CD4-positive, alpha-beta T cell treated with Interleukin-15 for 4 hours (primary cell): Measurements from ENCODE around the gene COL4A6.

Source experiments
- DNase-seq: peaks from one replicate; pipeline ENCODE4 v3.0.0-alpha.2; 2020; ENCODE audit warnings: low spot score

The COL4A6 gene

DNA sequence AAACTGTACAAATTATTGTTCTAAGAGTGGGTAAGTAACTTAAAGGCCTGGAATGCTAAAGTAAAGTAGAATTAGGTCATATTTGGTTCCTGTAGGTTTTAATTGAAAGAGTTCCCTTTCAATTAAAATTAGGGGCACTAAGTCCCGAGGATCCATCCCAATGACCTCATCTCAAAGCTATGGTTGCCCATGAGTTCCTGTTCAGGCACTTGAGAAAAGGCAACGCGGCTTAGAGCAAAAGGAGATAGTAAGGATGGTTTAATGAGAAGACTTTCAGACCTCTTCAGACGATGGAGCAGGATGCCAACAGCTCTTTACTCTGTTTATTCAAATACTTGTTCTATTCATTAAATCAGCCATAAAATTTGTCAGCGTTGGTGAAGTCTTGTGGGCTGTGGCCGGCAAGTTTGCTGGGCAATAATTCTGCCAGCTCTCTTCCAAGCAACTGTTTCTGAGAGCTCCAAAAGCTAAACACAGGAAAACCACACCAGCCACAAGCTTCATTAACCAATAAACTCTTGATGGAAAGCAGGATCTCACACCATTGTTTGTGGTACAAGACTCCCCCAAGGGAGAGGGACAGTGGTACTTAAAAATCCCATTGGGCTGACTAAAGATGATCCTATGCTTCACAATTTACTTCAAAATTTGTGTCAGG lies 167.4 kb downstream of the COL4A6 start:
- no peak for DNase-seq

DNA sequence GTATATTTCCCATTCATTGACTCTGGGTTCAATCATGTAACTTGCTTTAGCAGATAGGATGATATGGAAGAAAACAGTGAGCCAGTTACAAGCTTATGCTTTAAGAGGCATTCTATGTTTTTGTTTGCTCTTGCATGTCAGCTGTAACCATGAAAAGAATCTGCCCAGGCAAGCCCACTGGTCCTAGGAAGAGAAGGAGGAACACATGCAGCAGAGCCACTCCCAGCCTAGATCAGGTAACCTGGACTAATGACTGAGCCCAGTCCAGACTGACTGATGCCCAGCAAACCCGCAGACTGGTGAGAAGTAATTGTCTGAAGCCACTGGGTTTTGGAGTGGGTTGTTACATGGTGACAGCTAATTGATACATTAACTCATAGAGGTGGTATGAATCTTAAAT lies 167.9 kb downstream of the COL4A6 start:
- no peak for DNase-seq

DNA sequence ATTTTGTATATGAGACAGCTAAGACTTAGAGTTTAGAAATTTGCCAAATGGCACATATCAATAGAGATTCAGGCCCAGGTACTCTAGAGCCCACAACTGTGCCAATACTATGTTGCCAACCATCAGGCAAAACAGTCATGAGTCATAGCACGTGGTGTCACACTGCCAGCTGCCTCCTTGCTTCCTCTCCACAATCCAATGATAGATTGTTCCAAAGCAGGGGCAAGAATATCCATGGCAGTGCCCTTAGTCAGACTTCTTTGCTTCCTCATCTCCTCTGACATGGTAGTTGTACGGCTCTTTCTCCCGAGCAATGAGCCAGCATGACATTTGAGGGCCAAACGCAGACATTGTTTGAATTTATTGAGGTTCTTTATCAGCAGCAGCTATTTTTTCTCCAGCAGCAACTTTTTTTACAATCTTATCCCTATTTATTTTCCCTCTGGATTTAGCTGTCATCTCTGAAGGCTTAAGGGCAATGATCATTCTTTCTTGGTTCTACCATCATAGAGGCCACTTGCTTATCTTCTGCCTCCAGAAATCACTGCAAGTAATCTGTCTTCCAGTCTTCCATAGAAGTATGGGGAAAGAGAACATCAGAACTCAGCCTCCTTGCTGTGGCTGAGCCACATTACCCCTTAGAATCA lies 169.7 kb downstream of the COL4A6 start:
- DNase-seq, result no peak

DNA sequence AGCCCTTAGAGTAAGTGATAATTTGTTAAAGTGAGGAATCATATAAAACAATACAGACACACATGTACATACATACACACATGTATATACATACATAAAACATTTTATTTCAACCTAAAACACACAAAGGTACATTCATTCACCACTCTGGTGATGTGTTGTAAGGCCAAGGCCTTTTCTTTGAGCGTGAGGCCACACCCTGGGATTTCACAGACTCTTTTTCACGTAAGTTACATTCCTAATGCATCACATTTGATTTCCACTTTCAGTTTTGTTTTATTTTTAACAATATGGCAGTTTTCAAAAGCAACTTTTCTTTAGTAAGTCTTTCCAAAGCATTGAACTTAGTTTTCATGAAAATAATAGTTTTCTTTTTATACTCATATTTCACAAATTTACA lies 170.7 kb downstream of the COL4A6 start:
- DNase-seq, result no peak

DNA sequence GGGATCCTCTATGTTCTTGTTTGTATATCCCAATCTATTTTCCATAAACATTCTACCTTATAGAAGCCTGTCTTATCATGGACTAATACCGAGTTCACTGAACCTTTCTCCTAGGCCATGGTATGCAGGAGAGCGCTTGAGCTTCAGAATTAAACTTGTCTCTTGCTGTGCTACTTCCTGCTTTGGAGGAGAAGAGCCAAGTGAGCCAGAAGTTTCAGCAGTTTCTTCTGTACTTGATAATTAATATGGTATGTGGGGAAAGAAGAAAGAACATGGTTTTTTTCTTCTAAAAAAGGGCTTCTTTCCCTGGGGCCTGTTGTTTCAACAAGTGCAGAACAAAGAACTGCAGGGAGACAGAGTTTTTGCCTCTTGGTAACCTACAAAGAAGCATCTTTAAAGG lies 173.8 kb downstream of the COL4A6 start:
- DNase-seq, result no peak

DNA sequence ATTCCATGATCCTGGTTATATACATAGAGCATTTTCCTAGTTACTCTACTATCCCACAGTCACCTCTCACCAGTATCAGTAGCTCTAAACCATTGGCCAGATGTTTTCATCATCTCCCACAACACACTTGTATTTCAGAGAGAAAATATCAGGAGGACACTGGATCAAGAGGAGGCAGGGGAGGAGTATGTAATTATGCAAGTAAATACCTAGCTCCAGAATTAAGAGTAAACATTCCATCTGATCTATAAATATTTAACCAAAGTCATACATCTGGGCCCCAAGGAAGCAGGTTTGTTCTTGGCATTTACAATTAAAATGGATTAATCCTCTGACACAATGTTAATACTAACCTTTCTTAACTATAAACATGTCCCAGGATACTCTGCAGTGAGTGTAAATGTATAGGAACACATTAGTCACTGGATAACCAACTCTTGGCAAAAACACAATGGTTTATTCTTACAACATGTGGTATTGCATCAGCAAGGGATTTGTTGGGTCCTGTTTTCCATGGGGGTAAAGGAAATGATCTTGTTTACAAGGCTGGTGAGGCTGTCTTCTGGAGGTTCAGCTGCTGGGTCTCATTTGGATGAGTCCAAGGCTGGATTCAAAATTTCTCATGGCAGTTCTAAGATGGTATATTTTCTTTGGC lies 176.5 kb downstream of the COL4A6 start:
- no peak for DNase-seq

DNA sequence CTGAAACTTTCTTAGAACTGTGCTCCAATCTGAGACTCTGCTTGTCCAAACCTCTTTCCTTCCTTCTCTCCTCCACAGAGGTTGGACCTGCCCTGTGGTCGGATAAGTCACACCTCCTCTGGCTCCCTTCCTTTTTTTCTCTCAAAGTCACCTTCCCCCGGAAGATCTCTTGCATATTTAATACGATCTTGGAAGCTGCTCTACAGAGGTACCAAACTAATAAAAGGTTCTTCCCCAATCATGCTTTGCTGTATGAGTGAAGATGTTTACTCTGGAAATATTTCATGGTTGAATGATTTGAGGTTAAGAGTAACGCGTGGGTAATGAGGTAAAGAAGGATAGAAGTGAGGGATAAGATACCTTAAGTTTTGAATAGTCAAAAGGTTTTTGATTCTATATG lies 180.7 kb downstream of the COL4A6 start:
- DNase-seq, result no peak

DNA sequence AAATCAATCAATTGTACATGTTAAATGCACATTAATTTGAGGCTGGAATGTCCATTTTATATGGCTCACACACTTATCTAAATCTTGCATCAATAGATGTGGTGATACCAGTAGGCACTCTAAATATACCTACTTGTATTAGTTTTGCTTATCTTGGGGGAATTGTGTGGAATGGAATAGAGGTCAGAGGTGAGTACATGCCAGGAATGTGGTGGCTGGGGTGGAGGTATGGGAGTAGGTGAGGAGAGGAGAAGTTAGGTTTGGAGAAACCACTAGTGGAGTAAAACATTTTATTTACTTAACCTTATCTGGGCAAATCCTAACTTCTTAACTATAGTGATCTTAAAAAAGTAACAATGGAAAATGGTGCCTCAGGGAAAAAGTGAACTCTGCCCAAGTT lies 183.6 kb downstream of the COL4A6 start:
- DNase-seq, result no peak

DNA sequence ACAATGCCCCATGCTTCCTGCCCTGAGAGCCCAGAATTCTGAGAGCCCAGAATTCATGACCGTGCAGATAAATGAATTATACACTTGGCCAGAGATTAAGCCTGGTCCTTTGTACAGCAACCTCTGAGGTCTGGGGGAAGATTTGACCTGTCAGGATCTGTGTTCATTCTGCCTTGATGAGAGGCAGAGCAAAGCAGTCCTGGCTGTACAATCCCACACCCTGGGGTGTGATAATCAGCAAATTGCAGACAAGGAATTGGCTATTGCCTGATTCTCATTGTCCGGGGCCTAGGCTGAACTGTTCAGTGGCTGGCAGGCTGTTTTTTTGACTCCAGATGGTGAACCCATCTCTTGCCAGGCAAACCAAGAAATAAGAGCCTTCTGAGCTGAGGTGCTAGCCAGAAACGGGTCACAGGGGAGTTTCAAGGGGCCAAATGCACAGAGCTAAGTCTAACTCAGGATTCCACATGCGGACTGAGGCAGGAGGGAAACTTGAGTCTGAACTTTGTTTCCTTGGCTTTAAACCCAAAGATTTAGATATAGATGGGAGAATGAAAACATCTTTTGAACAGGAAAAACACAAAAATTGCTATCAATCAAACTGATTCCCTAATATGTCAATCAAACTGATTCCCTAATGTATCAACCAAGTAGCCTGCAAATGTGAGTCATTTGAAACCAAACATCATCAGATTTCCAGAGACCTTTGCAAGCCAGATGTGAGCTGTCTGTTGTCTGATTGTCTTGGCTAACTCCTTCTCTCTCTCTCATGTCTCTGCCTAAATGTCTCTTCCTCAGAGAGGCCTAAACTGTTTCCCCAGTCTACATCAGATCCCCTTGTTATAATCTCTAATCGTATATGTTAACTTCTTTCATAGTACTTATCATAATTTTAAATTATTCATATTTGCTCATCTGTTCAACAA lies 187.3 kb downstream of the COL4A6 start:
- no peak for DNase-seq

DNA sequence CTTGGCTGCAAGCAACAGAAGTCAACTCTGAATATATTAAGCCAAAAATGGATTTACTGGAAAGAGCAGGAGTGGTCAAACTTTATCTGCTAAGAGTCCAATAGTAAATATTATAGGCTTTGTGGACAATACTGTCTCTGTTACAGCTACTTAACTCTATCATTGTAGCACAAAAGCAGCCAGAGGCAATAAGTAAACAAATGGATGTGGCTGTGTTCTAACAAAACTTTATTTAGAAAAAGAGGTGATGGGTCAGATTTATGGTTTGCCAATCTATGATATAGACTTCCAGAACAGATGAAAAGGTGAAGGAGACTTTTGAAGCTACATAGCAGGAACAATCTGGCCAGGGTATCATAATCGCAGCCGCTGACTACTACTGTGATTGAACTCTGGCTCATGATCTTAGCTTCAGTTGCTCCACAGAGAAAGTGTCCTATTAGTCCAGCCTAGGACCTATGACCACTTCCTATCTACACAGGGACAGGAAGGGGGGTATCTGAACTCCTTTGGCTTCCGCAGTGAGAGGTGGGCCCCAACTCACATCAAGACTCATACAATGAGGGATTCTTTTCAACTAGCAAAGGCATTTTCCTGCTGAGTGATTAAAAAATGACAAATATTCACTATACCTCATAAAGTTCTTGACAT lies 191.8 kb downstream of the COL4A6 start:
- DNase-seq, result no peak

DNA sequence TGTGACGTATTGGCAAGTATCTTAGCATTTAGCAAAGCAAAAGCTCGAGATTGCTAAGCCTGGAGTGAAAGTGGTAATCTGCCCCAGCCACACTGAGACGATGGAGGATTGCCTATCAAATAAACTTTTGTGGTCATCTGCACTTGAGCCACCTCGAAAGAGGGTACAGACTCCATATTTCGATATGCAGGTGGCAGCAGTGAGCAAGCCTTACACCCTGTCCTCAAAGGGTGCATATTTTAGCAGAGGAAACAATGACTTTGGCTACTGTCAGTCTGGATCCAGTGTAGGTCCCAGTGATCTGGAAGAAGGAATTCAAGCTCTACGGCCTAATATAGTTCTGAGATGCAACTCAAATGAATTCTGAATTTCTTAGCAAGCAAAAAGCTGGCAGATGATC lies 192.8 kb downstream of the COL4A6 start:
- DNase-seq, result no peak

DNA sequence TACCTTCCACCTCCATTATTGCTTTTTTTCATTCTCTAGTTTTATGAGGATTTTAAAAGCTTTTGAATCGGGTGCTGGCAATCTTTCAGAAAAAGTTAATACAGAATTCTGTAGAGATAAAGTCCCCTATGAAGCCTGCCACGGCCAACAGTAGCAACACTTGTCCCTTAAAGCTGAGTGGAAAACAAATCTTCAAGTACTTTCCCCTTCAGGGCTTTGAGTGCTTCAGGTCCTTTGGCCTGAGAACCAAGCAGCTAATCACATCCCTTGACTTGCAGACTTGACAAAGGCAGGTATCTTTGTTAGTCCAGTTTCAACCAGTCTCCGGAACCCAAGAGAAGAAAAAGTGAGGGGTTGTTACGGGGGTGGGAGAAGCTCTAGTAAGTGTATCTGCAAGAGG lies 202.2 kb downstream of the COL4A6 start:
- DNase-seq, result no peak

DNA sequence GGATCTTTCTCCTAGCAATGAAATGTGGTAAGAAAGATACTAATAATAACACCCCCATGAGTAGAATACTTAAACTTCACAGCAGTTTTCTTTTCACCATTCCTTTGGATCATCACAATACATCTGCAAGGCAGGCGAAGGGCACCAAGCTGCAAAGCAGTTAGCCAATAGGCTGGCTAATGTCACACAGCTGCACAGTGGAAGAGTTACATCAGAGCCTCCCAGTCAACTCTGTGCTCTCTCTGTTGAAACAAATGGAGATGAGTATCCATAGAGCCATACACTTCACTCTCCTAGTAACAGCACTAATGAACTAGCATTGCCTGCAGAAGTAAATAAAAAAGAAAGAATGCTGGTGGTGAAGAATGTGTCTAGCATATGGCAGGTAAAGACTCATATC lies 207.6 kb downstream of the COL4A6 start:
- DNase-seq, result no peak

DNA sequence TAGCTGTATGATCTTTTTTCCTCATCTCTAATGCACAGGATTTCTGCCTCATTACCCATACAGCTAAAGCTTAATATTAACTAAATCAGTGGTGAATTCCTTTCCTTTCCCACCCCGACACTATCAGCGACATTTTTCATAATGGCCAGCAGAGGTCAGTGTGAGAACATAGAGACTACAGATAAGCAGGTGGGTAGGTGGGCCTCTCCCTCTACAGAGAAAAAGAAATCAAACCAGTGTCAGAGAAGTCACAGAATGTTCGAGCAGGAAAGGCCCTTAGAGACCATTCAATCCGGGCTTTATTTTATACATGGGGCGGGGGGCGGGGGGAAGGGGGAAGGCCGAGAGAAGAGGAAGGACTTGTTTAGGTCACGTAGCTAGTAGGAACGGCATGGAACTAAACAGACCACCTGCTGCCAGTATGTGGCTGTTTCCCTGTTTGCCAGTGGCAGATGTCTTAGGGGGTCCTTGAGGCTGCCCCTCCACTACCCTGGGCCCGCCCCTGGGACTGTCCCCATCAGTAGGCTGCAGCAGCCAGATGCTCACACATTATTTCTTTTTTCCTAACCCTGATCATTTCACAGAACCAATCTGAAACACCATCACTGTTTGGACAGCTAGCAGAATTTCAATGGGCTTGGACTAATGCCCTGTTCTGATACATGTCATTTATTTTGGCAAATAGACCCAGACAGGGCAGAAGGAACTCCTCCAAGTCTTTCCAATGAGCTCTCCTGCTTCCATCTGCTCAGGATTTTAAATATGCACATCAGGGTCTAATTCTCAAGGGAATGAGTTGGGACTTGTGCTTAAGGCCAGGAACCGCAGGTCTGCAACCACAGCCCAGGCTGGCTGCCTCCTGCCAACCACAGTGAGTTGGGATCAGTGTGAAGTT lies 213.2 kb downstream of the COL4A6 start:
- DNase-seq, result no peak

DNA sequence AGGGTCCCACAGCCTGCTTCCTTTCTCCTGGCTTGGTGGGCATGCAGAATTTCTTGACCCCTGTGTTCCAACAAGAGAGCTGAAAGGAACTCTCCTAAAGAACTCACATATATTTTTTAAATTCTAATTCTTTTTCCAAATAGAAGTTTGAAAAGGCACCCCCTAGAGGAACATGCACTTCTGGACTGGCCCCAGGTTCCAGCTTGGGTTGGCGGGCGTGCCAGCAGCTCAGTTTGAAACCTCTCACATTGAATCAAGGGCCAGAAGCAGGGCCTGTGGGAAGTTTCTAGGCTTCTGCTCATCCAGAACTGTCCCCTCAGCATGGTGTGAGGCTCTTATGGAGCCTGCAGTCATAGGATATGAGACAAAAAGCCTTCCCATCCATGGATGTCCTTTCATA lies 214.0 kb downstream of the COL4A6 start:
- DNase-seq, result no peak

DNA sequence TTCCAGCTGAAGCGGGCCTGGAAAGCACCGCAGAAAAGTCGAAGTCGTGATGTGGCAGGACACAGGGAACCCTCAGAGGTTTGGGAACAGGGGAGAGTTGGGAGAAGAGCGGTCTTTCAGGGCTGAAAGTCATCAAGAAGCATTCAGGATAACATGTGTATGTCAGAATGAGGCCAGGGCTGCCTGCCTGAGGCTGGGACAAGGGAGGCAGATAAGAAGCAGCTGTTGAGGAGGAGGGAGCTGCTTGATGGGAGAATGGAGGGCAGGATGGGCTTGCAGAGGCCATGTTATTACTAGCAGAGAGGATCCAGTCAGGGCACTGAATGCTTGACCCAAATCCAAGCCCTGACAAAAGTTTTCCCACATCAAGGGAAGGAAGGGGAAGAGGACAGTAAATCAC lies 214.6 kb downstream of the COL4A6 start:
- DNase-seq, result no peak

DNA sequence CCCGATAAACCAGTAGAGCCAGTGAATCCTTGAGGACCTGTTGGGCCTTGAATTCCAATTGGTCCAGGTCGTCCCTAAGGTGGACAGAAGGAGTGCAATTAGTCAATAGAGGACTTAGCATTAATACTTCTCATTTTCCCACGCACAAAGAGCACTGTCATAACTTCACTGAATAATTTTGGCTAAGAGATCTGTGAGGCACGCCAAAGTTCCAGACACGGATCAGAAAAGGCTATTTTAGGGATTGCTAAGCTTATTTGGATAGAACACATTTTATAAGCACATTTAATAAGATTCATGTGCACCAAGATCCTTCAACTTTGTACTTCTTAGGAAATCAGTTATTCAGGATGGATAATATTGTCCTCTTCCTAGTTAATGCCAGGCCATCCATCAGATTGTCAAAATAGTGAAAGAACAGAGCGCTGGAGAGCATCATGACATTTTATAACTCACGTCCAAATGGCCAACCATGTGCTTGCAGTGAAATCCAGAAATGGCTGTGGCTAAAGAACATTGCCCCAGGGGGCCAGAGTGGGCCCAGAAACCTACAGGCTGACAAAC lies 216.8 kb downstream of the COL4A6 start:
- no peak for DNase-seq

DNA sequence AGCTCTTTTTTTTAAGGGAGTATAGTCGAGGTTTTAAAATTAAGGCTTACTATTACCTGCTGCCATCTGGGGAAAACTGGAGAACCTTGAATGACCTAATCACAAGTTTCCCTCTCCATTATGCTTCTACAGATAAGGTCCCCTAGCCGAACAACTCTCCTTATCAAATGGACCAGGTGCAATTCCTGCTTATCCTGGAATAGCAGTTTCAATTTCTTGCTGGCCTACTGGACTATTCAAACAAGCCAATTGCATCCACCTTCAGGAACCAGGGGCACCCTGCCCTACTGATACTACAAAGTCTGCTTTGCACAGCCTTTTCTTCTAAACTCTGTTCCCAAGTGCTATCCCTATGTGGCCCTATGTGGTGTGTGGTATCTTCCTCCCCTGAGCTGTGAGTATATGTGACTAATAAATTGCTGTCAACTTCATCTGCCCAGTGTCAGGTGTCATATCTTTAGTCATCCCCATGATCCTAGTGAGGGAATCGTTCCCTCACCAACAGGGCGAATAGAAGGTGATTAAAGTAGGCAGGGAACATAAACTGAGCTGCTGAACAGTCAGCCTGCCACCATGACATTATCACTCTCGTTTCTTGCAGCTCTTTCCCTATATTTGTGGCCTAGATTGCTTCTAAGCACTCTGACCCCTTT lies 218.1 kb downstream of the COL4A6 start:
- DNase-seq, result no peak

DNA sequence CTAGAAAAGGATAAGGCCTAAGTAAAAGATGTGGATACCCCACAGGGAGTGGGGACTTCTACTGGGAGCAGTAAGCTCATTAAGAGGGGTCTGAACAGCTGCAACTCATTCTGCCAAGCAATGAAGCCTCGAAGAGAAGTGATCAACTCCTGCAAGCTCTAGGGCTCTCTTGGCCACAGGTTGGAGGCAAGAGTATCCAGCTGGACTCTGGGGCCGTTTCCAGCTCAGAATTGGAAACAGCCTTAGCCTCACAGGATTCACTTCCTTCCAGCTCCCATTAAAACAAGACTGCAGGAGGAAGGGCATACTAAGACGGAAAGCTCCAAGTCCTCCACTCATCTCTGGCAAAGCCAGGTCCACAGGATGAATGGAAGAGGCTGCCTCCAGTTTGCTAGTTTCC lies 220.3 kb downstream of the COL4A6 start:
- DNase-seq, result no peak

DNA sequence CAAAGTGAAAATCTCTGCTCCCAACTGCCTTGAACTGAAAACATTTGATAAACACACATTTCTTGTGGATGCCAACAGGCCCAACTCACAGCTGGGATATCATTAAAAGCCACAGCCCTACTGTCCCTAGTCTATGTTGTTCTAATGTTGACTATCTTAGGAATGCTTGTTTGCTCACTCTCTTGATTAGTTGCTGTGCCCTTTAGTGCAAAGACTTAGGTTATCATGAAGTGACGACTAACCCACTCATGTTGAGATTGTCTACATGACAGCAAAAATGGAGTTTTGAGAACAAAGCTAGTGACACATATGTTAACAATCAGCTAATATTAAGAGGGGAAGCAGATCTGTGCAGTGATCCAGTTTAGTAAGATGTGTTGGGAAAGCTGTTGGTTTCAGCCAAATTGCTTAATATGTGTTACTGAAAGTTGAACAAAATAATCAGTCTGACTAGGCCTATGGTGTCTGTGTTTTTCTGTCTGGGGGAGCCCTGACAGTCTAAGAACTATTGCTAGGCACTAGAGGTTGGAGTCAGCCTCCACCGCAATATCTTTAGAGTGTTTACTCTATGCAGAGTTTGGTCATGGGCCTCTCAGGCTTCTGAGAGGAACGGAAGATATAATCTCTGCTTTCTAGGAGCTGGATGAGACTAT lies 221.2 kb downstream of the COL4A6 start:
- DNase-seq, result no peak
